AG04450 (cell line): ENCODE measurements around the gene RHOA. TPM values are rescaled to one million over a fixed set of nuclear protein-coding genes. Genes with fewer than 3 reads are reported as not detected.

Experiments used
- CTCF ChIA-PET: fragments of 300-600, 350-600 bp; formaldehyde crosslinking; extraction: SDS; loops from one replicate; lab custom pipeline; 2022; ENCODE audit warnings: antibody characterized with exemption, inconsistent platforms; lab: Charles Lee
- POLR2A ChIA-PET: fragments of 350-600 bp; formaldehyde crosslinking; extraction: SDS; loops from one replicate; lab custom pipeline; 2021; ENCODE audit warnings: antibody characterized with exemption, inconsistent platforms; lab: Yijun Ruan, JAX
- DNase-seq: peaks from one replicate; pipeline ENCODE4 v3.0.0-alpha.2; 2011; ENCODE audit warnings: low read depth, low spot score
- H3K27ac ChIP-seq: one replicate; pipeline ENCODE4 v1.5.1; 2012; ENCODE audit warnings: low read depth, low read length, control low read depth
- H3K27me3 ChIP-seq: one replicate; pipeline ENCODE4 v1.6.0; 2012; ENCODE audit warnings: low read length; ENCODE audit not compliant: control insufficient read depth, insufficient read depth
- H3K4me3 ChIP-seq: 2 replicates; pipeline ENCODE4 v1.5.1; 2011; ENCODE audit warnings: mild to moderate bottlenecking, low read depth, low read length, control low read depth
- H3K9me3 ChIP-seq: 2 replicates; pipeline ENCODE4 v1.5.1; 2012; ENCODE audit warnings: low read length; ENCODE audit not compliant: control insufficient read depth, insufficient read depth
- polyA minus RNA-seq: library from RNA; depleted of rRNA, polyadenylated mRNA; stranded (reverse); fragments of >200 nt; gene quantifications from 2 replicates; pipeline ENCODE4 v1.2.3, GENCODE V29; 2011; rRNA and poly(A)+ RNA removed
- polyA plus RNA-seq: library from polyadenylated mRNA; depleted of rRNA; stranded (reverse); fragments of >200 nt; gene quantifications from 2 replicates; pipeline ENCODE4 v1.2.3, GENCODE V29; 2011; rRNA removed
- TF ChIP-seq, protein P1 (sequence below): IDR thresholded peaks from 2 replicates; pipeline ENCODE4 v1.5.1; 2011; ENCODE audit warnings: low read depth, low read length, control low read depth, inconsistent platforms

Gene RHOA
- polyA plus RNA-seq: 466 and 505 TPM in 2 replicates
- 602 and 659 TPM in 2 replicates for polyA minus RNA-seq

DNA sequence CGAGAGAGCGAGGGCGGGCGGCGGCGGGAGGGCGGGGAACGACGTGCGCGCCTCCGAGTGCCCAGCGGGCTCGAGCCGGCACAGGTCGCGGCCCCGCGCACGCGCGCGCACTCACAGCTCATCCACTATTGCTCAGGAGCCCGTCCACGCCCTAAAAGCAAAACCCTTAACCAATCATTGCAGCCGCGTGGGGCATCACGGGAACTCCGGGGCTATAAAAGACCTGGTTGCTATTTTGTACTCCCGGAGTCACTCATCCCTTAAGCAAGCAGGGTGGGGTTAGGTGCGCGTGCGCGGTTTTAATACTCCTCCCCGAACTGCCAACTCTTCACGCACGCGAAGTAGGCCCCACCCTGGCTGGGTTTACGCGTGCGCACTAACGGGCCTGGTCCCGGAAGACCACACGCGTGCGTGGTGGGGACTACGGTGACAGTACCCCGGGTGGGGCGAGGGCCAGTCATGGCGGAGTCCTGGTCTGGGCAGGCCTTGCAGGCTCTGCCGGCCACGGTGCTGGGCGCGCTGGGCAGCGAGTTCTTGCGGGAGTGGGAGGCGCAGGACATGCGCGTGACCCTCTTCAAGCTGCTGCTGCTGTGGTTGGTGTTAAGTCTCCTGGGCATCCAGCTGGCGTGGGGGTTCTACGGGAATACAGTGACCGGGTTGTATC lies at the start of gene RHOA, which contains the start of gene TCTA:
RHOA (minus strand) TSS at position 9 of the 664 bp plus-strand sequence. CDS start 36,387 bp downstream, outside the sequence.
TCTA (plus strand) TSS at position 456 of the 664 bp plus-strand sequence; CDS start at position 460, 4 bp downstream.
- CTCF ChIA-PET: interaction anchor here (0.9 to 1.2 kb wide), 3 partner anchors 37 to 242 kb away, joined by 3 to 5 read pairs (median 4); no protein-coding TSS in a partner anchor
- H3K9me3 ChIP-seq: no peaks in the 10 kb centered on the region

DNA sequence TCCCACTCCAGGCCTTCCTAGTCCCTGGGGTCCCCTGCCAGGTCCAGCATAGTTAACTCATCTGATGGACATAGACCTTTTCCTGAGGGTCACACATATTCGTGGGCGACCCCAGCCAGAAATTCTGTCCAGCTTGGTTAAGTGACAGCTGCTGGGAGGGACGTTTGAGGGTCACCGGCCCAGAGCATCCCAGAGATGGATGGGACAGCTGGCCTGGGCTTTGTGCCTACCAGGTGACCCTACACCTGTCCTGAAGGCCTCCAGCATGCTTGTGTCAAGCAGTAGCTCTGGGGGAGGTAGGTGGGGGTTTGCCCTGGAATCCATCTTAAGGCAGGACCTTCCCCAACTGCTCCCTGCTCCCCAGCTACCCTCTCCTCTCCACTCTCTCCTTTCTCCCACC lies 49.2 kb upstream of the RHOA start:
- ChIA-PET CTCF (interaction anchor here (3.7 kb wide), 1 partner anchor 11 kb away, joined by 14 read pairs; no protein-coding TSS in a partner anchor), POLR2A (no interaction called here)
- H3K9me3 ChIP-seq: no peaks in the 10 kb centered on the region
- DNase-seq: no peak
- TF ChIP-seq, protein P1, sequence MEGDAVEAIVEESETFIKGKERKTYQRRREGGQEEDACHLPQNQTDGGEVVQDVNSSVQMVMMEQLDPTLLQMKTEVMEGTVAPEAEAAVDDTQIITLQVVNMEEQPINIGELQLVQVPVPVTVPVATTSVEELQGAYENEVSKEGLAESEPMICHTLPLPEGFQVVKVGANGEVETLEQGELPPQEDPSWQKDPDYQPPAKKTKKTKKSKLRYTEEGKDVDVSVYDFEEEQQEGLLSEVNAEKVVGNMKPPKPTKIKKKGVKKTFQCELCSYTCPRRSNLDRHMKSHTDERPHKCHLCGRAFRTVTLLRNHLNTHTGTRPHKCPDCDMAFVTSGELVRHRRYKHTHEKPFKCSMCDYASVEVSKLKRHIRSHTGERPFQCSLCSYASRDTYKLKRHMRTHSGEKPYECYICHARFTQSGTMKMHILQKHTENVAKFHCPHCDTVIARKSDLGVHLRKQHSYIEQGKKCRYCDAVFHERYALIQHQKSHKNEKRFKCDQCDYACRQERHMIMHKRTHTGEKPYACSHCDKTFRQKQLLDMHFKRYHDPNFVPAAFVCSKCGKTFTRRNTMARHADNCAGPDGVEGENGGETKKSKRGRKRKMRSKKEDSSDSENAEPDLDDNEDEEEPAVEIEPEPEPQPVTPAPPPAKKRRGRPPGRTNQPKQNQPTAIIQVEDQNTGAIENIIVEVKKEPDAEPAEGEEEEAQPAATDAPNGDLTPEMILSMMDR: no peak
- H3K4me3 ChIP-seq: no peak overlapping the region
- no peaks in the 10 kb centered on the region for H3K27me3 ChIP-seq
- H3K27ac ChIP-seq: no peak overlapping the region

More for the DNA sequence above, at the start of gene RHOA, which contains the start of gene TCTA:
- Histone ChIP-seq H3K27ac (peak within 1 kb of the TSS; percentile 70), H3K4me3 (peak within 1 kb of the TSS; percentile 97), H3K27me3 (no peaks in the 10 kb centered on the region)
- POLR2A ChIA-PET: interaction anchor here (0.5 to 2.9 kb wide), 21 partner anchors 9 to 318 kb away, joined by 3 to 27 read pairs (median 4); partner anchors contain the start of genes AMT, DAG1, GPX1 and KLHDC8B
- DNase-seq: peak; percentile 100
- TF ChIP-seq, protein P1: no peak

DNA sequence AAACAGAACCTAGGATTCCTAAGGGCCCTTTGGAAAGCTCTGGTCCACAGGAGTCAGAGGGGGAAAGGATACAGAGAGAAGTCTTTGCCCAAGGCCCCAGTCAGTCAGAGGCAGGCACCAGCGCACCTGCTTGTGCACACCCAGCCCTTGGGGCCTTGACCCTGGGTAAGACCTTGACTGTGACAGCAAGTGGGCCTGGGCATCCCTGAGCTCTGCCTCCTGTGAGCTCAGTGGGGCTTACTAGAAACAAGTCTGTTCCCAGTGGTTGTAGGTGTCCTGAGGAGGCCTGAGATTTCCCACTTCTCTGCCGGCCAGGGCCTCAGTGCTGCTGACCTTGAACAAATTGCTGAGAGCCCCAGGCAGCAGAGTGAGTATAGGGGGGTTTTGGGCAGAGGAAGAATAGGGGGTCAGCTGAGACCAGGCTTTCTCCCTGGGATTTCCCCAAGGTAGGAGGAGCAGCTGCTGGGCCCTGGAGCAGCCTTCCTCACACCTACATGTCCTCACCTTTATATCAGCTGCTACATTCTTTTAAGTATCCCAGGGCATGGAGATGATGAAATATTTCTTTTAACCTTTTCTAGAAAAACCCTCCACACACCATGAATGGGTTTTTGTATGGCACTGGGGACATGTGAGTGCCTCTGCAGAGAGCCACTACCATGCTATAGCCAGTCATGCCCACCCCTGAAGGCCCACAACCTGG lies 48.6 kb upstream of the RHOA start:
- no peak for DNase-seq
- POLR2A ChIA-PET: no interaction called here
- Histone ChIP-seq H3K9me3 (no peaks in the 10 kb centered on the region), H3K27ac (no peak overlapping the region), H3K27me3 (no peaks in the 10 kb centered on the region), H3K4me3 (no peak overlapping the region)
- CTCF ChIA-PET: interaction anchor here (3.7 kb wide), 1 partner anchor 11 kb away, joined by 14 read pairs; no protein-coding TSS in a partner anchor
- TF ChIP-seq, protein P1: no peak

DNA sequence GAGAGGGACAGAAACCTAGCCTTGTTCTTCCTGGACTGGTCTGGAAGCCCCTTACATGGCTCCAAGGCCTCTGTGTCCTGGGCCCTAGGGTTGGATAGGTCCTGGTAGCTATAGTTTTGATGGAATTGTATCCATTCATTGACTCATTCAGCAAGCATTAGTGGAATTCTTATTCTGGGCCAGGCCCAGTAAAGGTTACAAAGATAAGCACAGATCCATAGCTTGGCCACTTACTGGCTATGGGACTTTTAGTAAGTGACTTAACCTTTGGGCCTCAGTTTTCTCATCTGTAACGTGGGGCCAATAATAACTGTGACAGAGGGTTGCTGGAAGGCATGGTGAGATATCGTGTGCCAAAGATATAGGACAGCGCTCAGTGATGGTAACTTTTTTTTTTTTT lies 44.7 kb upstream of the RHOA start:
- no peaks in the 10 kb centered on the region for H3K9me3 ChIP-seq
- ChIA-PET POLR2A (interaction anchor here (0.5 to 1.1 kb wide), 3 partner anchors 13 to 439 kb away, joined by 4 to 8 read pairs (median 5); partner anchors contain the start of genes DAG1 and DALRD3), CTCF (interaction anchor here (0.7 kb wide), 1 partner anchor 162 kb away, joined by 6 read pairs; no protein-coding TSS in a partner anchor)
- no peak overlapping the region for H3K4me3 ChIP-seq
- H3K27ac ChIP-seq: no peak overlapping the region
- DNase-seq: no peak
- TF ChIP-seq, protein P1: no peak
- H3K27me3 ChIP-seq: no peaks in the 10 kb centered on the region
